ENCODE measurements around the gene TSPAN16.

TSPAN16 gene

GRCh38 chr19:11278670-11279069, 17.3 kb upstream of the TSPAN16 start:
- DNase-seq (ENCODE audit: low spot score) = no peak
- in situ Hi-C loops (cut with MboI; ENCODE audit: low pct_unique_long_range_greater_than_20kb, low sequenced_read_pairs, unreplicated experiment) = no loop called here
- TF ChIP-seq, protein P1, sequence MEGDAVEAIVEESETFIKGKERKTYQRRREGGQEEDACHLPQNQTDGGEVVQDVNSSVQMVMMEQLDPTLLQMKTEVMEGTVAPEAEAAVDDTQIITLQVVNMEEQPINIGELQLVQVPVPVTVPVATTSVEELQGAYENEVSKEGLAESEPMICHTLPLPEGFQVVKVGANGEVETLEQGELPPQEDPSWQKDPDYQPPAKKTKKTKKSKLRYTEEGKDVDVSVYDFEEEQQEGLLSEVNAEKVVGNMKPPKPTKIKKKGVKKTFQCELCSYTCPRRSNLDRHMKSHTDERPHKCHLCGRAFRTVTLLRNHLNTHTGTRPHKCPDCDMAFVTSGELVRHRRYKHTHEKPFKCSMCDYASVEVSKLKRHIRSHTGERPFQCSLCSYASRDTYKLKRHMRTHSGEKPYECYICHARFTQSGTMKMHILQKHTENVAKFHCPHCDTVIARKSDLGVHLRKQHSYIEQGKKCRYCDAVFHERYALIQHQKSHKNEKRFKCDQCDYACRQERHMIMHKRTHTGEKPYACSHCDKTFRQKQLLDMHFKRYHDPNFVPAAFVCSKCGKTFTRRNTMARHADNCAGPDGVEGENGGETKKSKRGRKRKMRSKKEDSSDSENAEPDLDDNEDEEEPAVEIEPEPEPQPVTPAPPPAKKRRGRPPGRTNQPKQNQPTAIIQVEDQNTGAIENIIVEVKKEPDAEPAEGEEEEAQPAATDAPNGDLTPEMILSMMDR (IDR thresholded peaks at IDR 0.05; ENCODE audit: extremely low read depth, insufficient read depth, missing control alignments) = no peak

DNA sequence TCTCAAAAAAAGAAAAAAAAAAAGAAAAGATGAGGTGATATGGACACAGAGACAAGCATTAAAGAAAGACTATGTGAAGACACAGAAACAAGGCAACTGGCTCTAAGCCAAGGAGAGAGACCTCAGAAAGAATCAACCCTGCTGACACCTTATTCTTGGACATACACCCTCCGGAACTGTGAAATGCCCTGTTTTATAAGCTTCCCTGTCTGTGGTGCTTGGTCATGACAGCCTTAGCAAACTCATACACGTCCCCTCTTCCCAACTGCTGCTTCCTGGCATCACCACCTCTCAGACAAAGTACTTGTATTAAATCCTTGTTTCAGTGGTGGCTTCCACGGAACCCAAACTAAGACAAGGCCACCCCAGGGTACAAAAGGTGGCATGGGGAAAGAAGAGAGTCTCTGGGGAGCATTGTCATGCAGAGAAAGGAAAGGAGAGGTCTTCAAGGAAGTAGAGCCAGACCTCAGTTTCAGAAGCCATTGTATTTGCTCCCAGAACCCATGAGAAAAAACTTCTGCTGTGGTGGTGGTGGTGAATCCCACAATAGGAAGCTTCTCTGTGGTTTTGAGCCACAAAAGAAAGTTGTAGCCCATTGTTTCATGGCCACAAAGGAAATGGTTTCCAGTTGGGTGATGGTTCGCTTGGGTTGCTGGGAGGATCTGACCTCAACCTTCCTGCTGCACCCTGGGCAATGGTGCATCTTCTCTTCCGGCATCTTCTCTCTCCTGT, 16.3 kb upstream of the TSPAN16 start:
- TF ChIP-seq, protein P1 (IDR thresholded peaks at IDR 0.05; ENCODE audit: extremely low read depth, insufficient read depth, missing control alignments) = no peak
- in situ Hi-C loops (cut with MboI; ENCODE audit: low pct_unique_long_range_greater_than_20kb, low sequenced_read_pairs, unreplicated experiment) = no loop called here
- DNase-seq (ENCODE audit: low spot score) = peak; percentile 70

DNA sequence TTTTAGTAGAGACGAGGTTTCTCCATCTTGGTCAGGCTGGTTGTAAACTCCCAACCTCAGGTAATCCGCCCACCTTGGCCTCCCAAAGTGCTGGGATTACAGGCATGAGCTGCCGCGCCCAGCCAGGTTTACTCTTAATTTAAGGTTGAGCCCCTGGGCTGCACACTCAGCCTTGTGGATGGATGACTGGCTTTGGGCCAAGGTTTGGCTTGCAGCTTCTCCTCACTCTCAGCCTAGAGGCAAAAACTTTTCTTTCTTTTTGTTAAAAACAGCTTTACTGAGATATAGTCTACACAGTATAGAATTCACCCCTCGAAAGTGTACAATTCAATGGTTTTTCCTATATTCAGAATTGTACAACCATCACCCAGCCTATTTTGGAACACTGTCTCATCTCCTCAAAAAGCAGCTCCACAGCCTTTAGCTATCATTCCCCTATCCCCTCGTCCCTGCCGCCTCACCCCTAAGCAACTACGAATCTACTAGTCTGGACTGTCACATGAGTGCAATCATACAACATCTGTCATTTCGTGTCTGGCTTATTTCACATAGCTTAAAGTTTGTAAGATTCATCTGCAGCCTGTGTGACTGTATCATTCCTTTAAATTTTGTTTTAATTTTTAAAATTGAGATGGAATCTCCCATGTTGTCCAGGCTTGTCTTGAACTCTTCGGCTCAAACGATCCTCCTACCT, 14.5 kb upstream of the TSPAN16 start:
- TF ChIP-seq, protein P1 (IDR thresholded peaks at IDR 0.05; ENCODE audit: extremely low read depth, insufficient read depth, missing control alignments) = no peak
- DNase-seq (ENCODE audit: low spot score) = no peak
- in situ Hi-C loops (cut with MboI; ENCODE audit: low pct_unique_long_range_greater_than_20kb, low sequenced_read_pairs, unreplicated experiment) = no loop called here

DNA sequence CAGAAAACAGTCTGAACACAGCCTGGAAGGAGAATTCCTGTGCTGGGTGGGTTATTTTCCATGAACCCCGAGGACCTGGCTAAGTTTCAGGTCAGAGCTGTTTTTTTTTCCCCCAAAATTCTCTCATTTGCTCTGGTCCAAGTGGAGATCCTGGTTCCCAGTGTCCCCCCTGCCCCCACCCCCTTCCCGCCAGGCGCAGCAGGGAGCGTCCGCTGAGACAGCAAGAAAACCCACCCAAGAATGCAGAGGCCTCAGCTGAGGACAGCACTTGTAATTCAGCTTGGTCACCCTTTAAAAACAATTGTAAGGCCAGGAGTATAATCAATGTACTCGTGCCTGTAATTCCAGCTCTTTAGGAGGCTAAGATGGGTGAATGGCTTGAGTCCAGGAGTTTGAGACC, 11.4 kb upstream of the TSPAN16 start:
- in situ Hi-C loops (cut with MboI; ENCODE audit: low pct_unique_long_range_greater_than_20kb, low sequenced_read_pairs, unreplicated experiment) = no loop called here
- TF ChIP-seq, protein P1 (IDR thresholded peaks at IDR 0.05; ENCODE audit: extremely low read depth, insufficient read depth, missing control alignments) = no peak

DNA sequence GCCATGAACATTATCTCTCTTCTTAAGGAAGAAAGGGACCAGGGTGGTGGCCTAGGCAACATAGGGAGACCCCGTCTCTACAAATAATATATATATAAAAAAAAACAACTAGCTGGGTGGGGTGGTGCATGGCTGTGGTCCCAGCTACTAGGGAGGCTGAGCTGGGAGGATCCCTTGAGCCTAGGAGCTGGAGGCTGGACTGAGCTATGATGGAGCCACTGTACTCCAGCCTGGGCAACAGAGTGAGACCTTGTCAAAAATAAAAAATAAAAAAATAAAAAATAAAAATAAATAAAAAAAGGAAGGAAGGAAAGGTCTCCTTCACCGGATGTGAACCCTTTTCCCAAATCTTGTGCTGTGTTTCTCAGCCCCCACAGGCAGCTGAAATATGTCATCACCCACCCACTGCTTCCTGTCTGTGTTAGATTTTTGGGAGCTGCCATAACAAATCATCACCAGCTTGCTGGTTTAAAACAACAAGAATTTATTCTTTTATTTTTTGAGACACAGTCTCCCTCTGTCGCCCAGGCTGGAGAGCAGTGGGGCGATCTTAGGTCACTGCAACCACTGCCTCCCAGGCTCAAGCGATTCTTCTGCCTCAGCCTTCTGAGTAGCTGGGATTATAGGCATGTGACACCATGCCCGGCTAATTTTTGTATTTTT, 9.5 kb upstream of the TSPAN16 start:
- TF ChIP-seq, protein P1 (IDR thresholded peaks at IDR 0.05; ENCODE audit: extremely low read depth, insufficient read depth, missing control alignments) = peak; percentile 11
- in situ Hi-C loops (cut with MboI; ENCODE audit: low pct_unique_long_range_greater_than_20kb, low sequenced_read_pairs, unreplicated experiment) = no loop called here
- DNase-seq (ENCODE audit: low spot score) = no peak

More for the DNA sequence above, 11.4 kb upstream of the TSPAN16 start:
- no peak for DNase-seq (ENCODE audit: low spot score)

- TF ChIP-seq, protein P1 (IDR thresholded peaks at IDR 0.05; ENCODE audit: extremely low read depth, insufficient read depth, missing control alignments) = peak; percentile 13
- peak; percentile 31 for DNase-seq (ENCODE audit: low spot score)
- in situ Hi-C loops (cut with MboI; ENCODE audit: low pct_unique_long_range_greater_than_20kb, low sequenced_read_pairs, unreplicated experiment) = no loop called here
These were observed 7.6 kb upstream of the TSPAN16 start for GRCh38 chr19:11288349-11288748.
